Vagina (tissue), 2 donors: Measurements from ENCODE around the gene EVX2. TPM values are rescaled to one million over a fixed set of nuclear protein-coding genes. Genes with fewer than 3 reads are reported as not detected.

Experiments used
- DNase-seq, 2 donors: peaks; one replicate each; pipeline ENCODE4 v3.0.0-alpha.2; 2017; ENCODE audit errors: extremely low spot score in 2 of 2
- H3K27ac ChIP-seq: fragments of 200-600 bp; sonication (generic); one replicate; pipeline ENCODE4 v1.5.1; 2019
- H3K27me3 ChIP-seq: fragments of 200-600 bp; sonication (generic); one replicate; pipeline ENCODE4 v1.5.1; 2019
- H3K36me3 ChIP-seq, 2 donors: fragments of 200-600 bp; sonication (generic); one replicate each; pipeline ENCODE4 v1.5.1; 2017 to 2019
- H3K4me1 ChIP-seq: fragments of 200-600 bp; sonication (generic); one replicate; pipeline ENCODE4 v1.5.1; 2019
- H3K4me3 ChIP-seq, 2 donors: fragments of 200-600 bp; sonication (generic); 1 replicate in 1 of 2; 2 replicates in 1 of 2; pipeline ENCODE4 v1.5.1; 2016 to 2019
- H3K9me3 ChIP-seq: fragments of 200-600 bp; sonication (generic); one replicate; pipeline ENCODE4 v1.5.1; 2019
- POLR2A ChIP-seq, 2 donors: fragments of 450-650 bp; IDR thresholded peaks; one replicate each; pipeline ENCODE4 v1.6.1; 2017; ENCODE audit warnings: antibody characterized with exemption in 2 of 2, mild to moderate bottlenecking in 2 of 2, moderate library complexity in 2 of 2
- POLR2AphosphoS5 ChIP-seq, 2 donors: sonication (generic); formaldehyde crosslinking; IDR thresholded peaks; one replicate each; pipeline ENCODE4 v1.9.0; 2017; ENCODE audit warnings: antibody characterized with exemption in 2 of 2, mild to moderate bottlenecking in 2 of 2, low read depth in 1 of 2; ENCODE audit not compliant: insufficient read depth in 1 of 2
- intact Hi-C: fragments of 100-400 bp; cut with DNase I; formaldehyde crosslinking; loops from one replicate; pipeline ENCODE4 v1.15.1; 2023
- total RNA-seq: library from RNA; depleted of rRNA; stranded (reverse); fragments of >200 nt; gene quantifications from one replicate; pipeline ENCODE4 v1.2.3, GENCODE V29; 2016
- TF ChIP-seq, protein P1 (sequence below), 3 experiments: fragments of 450-650 bp in 2 of 3; fragments of 200-600 bp in 1 of 3; sonication (generic) in 1 of 3; IDR thresholded peaks; one replicate each; pipeline ENCODE4 v1.5.1; 2017 to 2019; ENCODE audit warnings: antibody characterized with exemption in 3 of 3, mild to moderate bottlenecking in 2 of 3, moderate library complexity in 2 of 3

EVX2 gene
- total RNA-seq, 1 donor from 2014 or later = 0.98 TPM

DNA sequence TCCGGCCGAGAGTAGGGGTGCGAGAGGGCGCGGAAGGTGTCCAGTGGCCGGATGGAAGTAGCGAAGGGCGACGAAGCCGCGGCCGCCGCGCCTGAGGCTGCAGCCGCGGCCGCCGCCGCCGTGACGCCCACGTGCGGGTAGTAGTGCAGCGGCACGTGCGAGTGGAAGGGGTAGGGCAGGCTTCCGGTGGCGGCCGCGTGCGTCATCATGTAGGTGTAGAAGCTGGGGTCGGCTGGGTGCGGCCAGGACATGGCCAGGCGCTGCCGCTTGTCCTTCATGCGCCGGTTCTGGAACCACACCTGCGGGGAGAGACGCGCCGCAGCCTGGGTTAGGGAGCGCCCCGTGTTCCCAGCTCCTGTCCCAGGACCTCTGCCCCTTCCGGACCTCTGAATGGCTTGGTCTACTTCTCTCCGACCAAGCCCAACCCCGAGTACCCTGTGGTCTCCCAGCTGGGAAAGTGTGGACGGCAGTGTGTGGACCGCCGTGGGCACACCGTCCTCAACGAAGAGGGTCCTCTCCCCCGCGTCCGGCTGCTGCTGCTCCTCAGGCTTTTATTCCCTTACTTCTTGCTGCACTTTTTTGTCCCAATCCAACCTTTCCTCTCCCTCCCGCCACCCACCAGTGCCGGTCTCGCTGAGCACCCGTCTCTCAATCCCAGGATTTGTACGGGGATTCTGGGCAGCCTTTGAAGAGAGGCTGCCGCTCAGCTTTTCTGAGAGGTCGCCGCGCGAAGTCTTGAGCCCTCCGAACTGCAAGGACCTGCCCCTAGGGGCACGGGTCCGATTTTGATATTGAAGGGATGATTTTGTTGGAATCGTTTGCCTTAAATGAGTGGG, 3.0 kb downstream of the EVX2 start:
- Histone ChIP-seq H3K36me3 (no peaks in the 10 kb centered on the region), H3K27me3 (peaks cover 9% of the 10 kb centered on the region), H3K27ac (peak overlapping the region; percentile 93), H3K4me1 (peaks cover 45% of the 10 kb centered on the region), H3K9me3 (no peaks in the 10 kb centered on the region), H3K4me3 (peak overlapping the region; percentile 49 to 52)
- intact Hi-C loops = loop anchor here (10.0 kb wide), 1 partner anchor 1746 kb away; the partner anchor contains the start of gene SP9
- TF ChIP-seq POLR2AphosphoS5 (IDR thresholded peaks at IDR 0.05; ENCODE audit: insufficient read depth in 1 of 2, low read depth in 1 of 2) = peak in 1 of 2 donors; percentile 80
- TF ChIP-seq, protein P1, sequence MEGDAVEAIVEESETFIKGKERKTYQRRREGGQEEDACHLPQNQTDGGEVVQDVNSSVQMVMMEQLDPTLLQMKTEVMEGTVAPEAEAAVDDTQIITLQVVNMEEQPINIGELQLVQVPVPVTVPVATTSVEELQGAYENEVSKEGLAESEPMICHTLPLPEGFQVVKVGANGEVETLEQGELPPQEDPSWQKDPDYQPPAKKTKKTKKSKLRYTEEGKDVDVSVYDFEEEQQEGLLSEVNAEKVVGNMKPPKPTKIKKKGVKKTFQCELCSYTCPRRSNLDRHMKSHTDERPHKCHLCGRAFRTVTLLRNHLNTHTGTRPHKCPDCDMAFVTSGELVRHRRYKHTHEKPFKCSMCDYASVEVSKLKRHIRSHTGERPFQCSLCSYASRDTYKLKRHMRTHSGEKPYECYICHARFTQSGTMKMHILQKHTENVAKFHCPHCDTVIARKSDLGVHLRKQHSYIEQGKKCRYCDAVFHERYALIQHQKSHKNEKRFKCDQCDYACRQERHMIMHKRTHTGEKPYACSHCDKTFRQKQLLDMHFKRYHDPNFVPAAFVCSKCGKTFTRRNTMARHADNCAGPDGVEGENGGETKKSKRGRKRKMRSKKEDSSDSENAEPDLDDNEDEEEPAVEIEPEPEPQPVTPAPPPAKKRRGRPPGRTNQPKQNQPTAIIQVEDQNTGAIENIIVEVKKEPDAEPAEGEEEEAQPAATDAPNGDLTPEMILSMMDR (IDR thresholded peaks at IDR 0.05) = no peak
- peak in 1 of 2 donors; percentile 44 for TF ChIP-seq POLR2A (IDR thresholded peaks at IDR 0.05)
- peak; percentile 72 to 87 for DNase-seq

DNA sequence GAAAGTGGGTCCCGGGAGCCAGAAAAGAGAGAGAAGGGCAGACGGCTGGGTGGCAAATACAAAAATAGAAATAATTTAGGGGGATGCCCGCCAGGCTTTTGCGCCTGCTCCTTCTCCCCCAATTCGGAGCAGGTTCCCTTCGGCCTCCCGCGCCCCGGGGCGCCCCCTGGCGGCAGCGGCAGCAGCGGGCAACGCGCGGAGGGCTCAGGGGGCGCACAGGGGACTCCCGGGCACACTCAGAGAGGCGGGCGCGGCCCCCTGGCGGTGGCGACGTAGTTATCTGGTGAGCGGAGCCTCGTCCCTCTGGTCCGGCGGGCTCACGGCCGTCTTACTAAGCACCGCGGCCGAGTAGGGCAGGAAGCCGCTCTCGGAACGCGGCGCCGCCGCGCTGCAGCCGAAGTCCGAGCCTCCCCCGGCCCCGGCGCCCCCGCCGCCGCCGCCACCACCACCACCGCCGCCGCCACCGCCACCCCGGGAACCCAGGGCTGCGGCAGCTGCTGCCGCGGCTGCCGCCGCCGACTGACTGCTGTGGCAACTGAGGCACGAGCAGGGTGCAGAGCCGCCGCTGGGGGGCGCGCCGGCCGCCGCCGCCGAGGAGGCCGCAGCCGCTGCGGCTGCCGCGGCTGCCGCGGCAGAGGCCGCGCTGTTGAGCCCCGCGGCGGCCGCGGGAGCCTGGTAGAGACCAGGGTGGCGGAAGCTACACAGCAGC, 3.8 kb downstream of the EVX2 start:
- H3K4me1 ChIP-seq = peaks cover 37% of the 10 kb centered on the region
- intact Hi-C loops = loop anchor here (5.0 to 10.0 kb wide), 2 partner anchors 78 to 1745 kb away; partner anchors contain the start of genes LNPK and SP9
- H3K9me3 ChIP-seq = no peaks in the 10 kb centered on the region
- H3K27ac ChIP-seq = peak overlapping the region; percentile 93
- TF ChIP-seq POLR2A (IDR thresholded peaks at IDR 0.05) (no peak), POLR2AphosphoS5 (IDR thresholded peaks at IDR 0.05; ENCODE audit: insufficient read depth in 1 of 2, low read depth in 1 of 2) (no peak)
- TF ChIP-seq, protein P1 (IDR thresholded peaks at IDR 0.05) = peak; percentile 71 to 87 (median 77)
- no peak for DNase-seq
- H3K36me3 ChIP-seq = no peaks in the 10 kb centered on the region
- peaks cover 9% of the 10 kb centered on the region for H3K27me3 ChIP-seq
- H3K4me3 ChIP-seq = peak overlapping the region; percentile 49 to 52

DNA sequence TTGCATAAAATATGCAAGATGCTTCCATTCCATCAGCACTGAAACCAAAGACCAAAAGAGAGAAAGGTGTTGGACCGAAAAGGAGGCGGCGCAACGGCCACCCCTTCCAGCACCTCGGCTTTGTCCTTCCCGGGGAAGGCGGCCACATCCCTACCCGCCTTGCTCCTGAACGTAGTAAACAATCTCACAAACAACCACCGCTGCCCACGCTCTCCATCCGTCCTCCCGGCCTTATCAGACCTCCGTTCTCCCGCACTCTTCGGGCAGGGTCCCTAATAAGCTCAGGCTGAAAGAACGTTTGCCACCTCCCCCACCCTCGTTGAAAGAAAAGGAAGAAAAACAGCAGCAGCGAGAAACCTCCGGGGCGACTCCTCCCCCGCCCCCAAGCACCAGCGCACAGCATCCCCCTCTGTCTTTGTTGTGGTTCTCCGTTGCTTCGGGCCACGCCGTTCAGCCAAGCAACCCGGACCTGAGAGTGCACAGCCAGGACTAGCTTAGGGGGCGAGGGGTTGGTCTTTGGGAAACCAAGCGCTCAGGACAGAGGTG, 4.4 kb downstream of the EVX2 start:
- DNase-seq = peak in 1 of 2 donors; percentile 87
- intact Hi-C loops = loop anchor here (5.0 kb wide), 1 partner anchor 77 kb away; the partner anchor contains the start of gene LNPK
- H3K27me3 ChIP-seq = peaks cover 9% of the 10 kb centered on the region

DNA sequence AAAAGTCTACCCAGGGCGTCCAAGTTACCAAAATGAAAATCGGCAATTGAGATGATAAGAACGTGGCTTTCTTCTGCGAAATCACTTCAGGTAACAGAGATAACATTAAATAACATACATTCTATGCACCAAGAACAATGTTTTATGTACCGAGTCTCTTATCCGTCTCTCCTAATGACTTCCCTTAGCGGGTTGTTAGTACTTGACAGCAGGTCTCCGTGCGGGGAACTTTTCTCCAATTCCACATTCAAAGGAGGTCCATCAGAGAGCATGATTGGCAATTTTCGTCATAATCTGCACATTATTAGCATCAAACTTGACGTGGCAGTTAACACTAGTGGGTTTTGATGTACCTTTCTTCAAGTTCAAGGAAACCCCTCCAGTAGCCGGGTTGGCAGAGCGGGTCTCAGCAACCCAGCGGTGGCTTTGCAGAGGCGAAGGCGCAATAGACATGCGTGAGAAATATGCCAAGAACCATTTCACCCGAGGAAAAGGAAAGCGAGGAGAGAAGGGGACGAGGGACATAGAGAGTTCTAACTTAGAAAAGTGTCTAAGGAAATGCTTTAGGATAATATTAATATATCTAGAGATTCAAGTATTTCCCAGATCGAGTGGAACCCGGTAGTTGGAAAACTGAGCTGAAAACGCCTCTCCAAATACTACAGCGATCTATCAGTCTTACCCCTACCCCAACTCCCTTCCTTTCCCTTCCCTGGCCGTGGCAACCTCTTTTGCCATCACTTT, 5.0 kb downstream of the EVX2 start:
- Histone ChIP-seq H3K4me3 (peak overlapping the region; percentile 49 to 52), H3K36me3 (no peaks in the 10 kb centered on the region), H3K27me3 (peaks cover 9% of the 10 kb centered on the region), H3K27ac (peak overlapping the region; percentile 93), H3K9me3 (no peaks in the 10 kb centered on the region), H3K4me1 (peaks cover 29% of the 10 kb centered on the region)
- intact Hi-C loops = loop anchor here (5.0 kb wide), 1 partner anchor 76 kb away; the partner anchor contains the start of gene LNPK
- no peak for TF ChIP-seq POLR2AphosphoS5 (IDR thresholded peaks at IDR 0.05; ENCODE audit: insufficient read depth in 1 of 2, low read depth in 1 of 2)
- no peak for TF ChIP-seq POLR2A (IDR thresholded peaks at IDR 0.05)
- TF ChIP-seq, protein P1 (IDR thresholded peaks at IDR 0.05) = no peak
- DNase-seq = peak in 1 of 2 donors; percentile 83

More for the DNA sequence above, 4.4 kb downstream of the EVX2 start:
- Histone ChIP-seq H3K36me3 (no peaks in the 10 kb centered on the region), H3K4me3 (peak overlapping the region; percentile 49 to 52), H3K27ac (peak overlapping the region; percentile 93), H3K9me3 (no peaks in the 10 kb centered on the region), H3K4me1 (peaks cover 32% of the 10 kb centered on the region)
- peak in 1 of 2 donors; percentile 43 for TF ChIP-seq POLR2AphosphoS5 (IDR thresholded peaks at IDR 0.05; ENCODE audit: insufficient read depth in 1 of 2, low read depth in 1 of 2)
- TF ChIP-seq POLR2A (IDR thresholded peaks at IDR 0.05) = no peak
- TF ChIP-seq, protein P1 (IDR thresholded peaks at IDR 0.05) = no peak
